Activated effector memory CD4-positive, alpha-beta T cell treated with anti-CD3 and anti-CD28 coated beads, Interleukin-2, amount 50 U/mL, for 16 hours (primary cell): ENCODE measurements around the gene SAAL1.

ENCODE experiments used
- DNase-seq: peaks from one replicate; pipeline ENCODE4 v3.0.0-alpha.2; 2020

SAAL1 gene

DNA sequence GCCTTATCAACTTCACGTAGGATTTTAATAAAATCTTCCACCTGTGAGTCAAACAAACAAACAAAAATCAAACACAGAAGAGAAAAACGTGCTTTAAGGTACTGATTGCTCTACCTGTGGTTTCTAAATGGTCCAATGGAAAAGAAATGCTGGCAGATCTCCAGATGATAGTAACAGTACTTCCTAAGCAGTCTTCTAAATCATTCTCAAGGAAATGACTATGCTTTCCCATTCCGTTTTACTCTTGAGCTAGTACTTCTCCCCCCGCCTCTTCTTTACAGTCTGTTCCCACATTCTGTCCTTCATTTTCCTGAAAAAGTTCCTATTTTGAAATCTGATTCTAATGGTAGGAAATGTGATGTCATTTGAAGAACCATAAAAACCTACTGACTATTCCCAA lies 25.4 kb downstream of the SAAL1 start:
- no peak for DNase-seq

DNA sequence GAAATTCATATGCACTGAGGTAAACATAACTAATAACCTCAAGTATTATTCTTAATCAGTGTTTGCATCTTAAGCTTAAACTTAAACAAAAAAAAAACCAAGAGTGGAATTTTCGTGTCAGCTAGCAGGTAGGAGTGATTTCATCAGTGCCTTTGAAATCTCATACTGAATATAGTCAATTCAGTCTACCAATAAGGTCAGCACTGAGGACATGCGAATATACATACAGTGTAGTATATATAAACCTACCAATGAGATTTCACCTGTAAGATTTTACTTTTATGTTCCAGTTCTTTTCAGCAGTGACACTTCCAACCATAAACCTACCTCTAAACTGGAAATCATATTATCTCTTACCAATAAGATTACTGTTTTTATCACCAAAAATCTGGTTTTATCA lies 27.0 kb downstream of the SAAL1 start:
- DNase-seq = no peak

GRCh38 chr11:18075444-18075843 lies 30.4 kb downstream of the SAAL1 start:
- DNase-seq = no peak

DNA sequence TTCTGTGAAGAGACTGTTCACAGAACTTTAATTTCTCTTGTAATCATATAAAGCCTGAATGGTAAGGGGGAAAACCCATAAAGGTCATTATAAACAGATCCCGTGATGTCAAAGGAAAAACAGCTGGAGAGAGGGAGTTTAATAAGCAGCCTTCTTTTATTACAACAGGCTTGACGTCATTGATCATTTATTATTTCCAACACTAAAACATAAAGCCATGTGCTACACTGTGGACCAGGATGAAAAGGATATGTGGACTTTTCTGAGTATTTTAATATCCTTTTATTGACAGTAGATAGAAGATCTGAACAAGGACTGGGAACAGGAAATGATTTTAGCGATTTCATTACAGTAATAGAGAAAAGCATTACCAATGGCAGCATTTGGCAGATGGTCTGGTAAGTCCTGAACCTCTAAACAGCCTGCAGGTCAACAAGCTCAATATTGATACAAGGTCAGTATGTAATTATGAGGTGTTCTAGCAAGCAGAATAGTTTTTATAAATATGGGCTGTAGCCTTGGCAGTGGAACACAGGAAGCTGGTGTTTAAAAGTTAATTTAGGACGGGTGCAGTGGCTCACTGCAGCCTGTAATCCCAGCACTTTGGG lies 34.7 kb downstream of the SAAL1 start:
- DNase-seq = no peak

DNA sequence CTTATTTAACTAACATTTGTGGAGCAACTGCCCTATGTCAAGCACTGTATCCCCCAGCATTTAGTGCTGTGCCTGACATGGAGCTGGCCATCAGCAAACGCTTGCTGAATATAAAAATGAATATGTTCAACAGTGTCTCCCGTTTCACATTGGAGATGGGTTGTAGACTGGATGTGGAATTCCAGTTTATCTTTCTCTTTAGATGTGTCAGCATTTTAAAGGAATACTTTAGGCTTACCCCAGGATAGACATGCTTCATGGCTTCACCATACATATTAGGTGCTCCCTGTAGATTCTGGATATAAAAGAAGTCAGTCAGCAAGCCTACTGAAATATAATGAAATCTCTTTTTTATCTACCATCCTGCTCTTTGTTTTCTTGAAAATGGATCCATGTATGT lies 38.5 kb downstream of the SAAL1 start:
- DNase-seq = no peak

DNA sequence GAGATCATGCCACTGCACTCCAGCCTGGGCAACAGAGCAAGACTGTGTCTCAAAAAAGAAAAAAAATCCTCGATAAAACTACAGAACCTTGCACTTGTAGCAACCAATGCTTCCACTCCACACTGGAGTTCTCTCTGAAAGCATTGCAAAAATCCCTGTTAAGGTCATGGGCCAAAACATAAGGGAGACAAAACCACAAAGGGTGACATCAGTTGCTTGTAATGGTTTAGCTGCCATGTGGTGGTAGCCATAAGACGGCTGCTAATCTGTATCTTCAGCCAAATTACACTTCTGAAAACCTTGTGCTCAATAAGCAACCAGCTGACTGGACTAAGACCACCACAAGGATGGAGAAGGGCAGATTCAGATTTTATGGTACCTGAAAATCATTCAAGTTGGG lies 39.3 kb downstream of the SAAL1 start:
- no peak for DNase-seq

- no peak for DNase-seq
Measured at GRCh38 chr11:18065572-18065971, 40.3 kb downstream of the SAAL1 start.

DNA sequence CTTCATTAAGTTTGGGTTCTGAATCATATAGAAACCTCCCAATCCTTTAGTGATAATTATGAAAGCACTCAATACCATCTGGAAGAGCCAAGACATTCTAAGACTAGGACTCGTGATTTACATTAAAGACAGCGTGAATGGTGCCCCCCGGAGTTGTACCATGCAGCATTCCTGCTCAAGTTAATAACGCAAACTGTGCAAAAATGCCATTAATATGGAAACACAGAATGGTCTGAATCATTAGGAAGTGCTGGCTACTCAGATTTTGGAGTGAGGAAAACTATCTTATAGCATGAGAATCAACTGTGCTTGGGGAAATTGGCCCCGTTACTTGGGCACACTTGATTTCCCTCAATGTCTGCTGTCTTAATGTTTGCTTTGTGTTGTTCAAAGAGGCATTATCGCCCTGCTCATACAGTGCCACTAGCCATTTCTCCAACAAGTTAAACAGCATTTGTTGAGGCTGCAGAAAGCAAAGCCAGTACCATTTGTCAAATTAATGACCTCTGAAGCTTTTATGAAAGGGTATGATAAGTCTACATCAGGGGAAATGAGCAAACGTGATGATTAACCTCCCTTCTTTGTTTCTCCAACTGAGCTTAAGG lies 41.3 kb downstream of the SAAL1 start:
- DNase-seq = no peak

DNA sequence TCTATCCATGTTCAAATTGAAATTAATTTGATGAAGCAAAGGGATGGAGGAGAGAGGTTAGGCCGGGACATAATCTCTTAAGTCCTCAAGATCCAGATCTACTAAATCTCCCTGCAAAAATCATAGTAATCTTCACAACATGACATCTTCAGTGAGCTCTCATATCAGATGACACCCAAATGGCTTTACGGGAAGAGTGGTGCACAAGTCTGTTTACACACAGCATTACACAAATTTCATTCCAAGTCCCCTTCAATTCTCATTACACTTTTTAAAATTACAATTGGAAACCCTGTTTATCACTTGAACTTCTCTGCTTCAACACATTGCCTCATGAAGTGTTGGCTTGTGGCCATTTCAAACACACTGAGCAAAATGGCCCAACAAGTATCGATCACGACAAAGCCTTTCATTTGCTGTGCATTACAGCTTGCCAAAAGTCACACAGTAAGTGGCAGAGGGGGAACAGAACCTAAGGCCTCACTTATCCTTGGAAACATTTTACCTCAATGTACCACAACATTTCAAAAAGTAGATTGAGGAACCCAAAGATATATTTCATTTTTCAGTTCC lies 41.9 kb downstream of the SAAL1 start:
- DNase-seq = no peak

DNA sequence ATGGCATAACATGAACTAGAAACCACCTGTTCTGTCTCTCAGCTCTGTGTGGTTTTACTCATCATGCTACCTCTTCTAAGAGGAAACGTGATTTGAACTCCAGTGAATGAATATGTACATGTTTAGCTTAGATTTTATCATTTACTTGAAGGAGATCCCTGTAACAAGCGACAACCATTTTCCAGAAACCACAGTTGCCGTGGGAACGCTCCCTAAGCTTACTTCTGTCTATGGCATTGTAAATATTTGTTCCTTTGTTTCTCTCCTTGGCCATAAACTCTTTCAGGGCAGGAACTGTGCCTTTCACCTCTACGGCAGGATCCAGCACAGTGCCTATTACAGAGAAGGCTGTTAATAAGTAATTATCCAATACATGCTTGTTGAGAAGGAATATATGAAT lies 42.8 kb downstream of the SAAL1 start:
- DNase-seq = no peak

GRCh38 chr11:18061351-18061750 lies 44.5 kb downstream of the SAAL1 start:
- no peak for DNase-seq

DNA sequence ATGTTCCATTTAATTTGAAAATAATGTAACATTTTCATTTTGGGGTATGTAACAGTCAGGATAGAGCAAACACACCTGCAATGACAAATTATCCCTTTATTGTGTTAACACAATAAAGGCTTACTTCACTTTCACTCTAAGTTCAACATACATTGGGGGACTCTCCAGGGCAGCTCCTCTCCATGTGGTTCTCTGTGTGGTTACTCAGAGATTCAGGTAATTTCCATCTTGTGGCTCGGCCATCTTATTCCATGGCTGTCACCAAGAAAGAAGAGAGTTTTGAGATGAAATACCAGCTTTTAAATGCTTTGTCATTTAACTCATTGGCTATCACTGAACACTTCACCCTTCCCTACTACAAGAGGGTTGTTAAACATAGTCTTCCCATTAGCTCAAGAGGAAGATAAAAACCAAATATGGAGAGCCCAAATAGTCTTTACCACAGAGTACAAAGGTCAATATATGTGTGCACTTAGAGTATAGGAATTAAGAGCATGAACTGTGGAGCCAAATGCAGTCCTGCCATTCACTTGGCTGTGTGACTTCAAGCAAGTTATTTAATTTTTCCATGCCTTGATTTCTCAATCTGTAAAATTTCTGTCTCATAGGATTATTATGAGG lies 49.2 kb downstream of the SAAL1 start:
- no peak for DNase-seq

GRCh38 chr11:18054511-18055103 lies 51.3 kb downstream of the SAAL1 start:
- no peak for DNase-seq

GRCh38 chr11:18050848-18051247 lies 55.0 kb downstream of the SAAL1 start:
- DNase-seq = no peak

DNA sequence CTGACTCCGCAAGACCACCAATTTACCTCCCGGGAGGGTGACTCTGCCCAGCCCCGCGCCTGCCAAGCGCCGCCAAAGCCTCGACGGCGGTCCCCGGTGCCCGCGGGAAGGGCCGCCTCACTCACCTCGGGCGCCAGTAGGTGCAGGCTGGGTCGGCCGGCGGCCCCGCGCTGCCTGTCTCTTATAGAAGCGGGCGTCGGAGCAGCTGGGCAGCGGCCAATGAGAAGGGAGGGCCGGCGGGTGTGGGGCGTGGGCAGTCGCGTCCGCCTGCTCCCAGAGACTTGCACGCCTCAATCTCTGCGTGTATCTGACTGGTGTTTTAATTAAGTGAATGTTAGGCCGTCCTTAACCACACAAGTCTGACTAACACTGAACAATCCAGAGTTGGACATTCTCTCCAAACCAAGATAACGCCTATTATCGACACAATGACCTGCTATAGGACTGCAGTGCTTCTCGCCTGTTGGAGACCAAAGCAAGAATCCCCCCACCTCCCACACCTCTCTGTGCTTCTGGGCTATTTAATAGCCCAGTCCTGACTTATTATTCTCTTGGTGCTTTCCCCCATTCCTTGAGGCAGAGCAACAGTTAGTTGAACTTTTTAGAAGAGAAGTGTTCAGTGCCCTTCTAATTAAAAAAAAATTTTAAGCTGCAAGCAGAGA lies 59.6 kb downstream of the SAAL1 start, which contains the start of gene TPH1:
Gene TPH1 (minus strand): TSS at position 154 of the 662 bp plus-strand sequence. CDS start 5,507 bp downstream, outside the sequence.
- no peak for DNase-seq

DNA sequence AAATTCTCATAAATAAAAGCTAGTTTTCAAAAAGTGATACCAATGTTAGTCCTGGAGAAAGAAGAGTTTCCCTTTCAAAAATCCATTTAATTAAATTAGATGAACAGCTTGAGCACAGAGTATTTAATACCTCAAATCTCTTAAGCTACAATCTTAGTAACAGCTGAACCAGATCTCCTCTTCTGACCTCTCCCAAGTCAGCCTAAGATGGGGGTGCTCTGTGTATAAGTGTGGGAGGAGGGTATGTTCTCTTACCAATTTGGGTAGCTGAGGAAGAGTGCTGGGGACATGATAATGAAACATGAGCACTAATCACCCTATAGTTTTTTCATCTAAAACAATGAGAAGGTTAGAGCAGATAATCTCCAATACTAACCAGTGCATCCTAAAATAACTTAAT lies 69.4 kb downstream of the SAAL1 start:
- no peak for DNase-seq
